HAP-1 (cell line): ENCODE measurements around the gene RANBP3.
"Not testable (repeated sequence)": the region's sequence is repeated elsewhere in the genome, so short reads cannot be mapped to it uniquely, and the experiment has no call there.

Source experiments
- DNase-seq, 2 experiments: peaks; one replicate each; pipeline ENCODE4 v3.0.0-alpha.2; 2016 to 2020; ENCODE audit warnings: low spot score in 2 of 2
- H3K27me3 ChIP-seq: fragments of 250-450 bp; sonication (Bioruptor Pico); 2 replicates; pipeline ENCODE4 v1.5.1; 2020; ENCODE audit warnings: low read depth, mild to moderate bottlenecking, moderate library complexity
- H3K36me3 ChIP-seq: fragments of 250-450 bp; sonication (Bioruptor Pico); replicated peaks from 2 replicates; pipeline ENCODE4 v1.5.1; 2020; ENCODE audit warnings: mild to moderate bottlenecking
- H3K4me1 ChIP-seq: fragments of 250-450 bp; sonication (Bioruptor Pico); 2 replicates; pipeline ENCODE4 v1.5.1; 2020; ENCODE audit warnings: mild to moderate bottlenecking
- H3K4me3 ChIP-seq: fragments of 250-450 bp; sonication (Bioruptor Pico); 2 replicates; pipeline ENCODE4 v1.5.1; 2020; ENCODE audit warnings: mild to moderate bottlenecking, moderate library complexity
- H3K9me3 ChIP-seq: fragments of 250-450 bp; sonication (Bioruptor Pico); 2 replicates; pipeline ENCODE4 v1.5.1; 2020; ENCODE audit warnings: mild to moderate bottlenecking, moderate library complexity
- in situ Hi-C: fragments of 300-500 bp; cut with MboI; formaldehyde crosslinking; loops from 3 replicates; pipeline ENCODE4 v1.14.3; 2020; ENCODE audit warnings: low sequenced_read_pairs, inconsistent platforms, mixed read lengths

The RANBP3 gene

DNA sequence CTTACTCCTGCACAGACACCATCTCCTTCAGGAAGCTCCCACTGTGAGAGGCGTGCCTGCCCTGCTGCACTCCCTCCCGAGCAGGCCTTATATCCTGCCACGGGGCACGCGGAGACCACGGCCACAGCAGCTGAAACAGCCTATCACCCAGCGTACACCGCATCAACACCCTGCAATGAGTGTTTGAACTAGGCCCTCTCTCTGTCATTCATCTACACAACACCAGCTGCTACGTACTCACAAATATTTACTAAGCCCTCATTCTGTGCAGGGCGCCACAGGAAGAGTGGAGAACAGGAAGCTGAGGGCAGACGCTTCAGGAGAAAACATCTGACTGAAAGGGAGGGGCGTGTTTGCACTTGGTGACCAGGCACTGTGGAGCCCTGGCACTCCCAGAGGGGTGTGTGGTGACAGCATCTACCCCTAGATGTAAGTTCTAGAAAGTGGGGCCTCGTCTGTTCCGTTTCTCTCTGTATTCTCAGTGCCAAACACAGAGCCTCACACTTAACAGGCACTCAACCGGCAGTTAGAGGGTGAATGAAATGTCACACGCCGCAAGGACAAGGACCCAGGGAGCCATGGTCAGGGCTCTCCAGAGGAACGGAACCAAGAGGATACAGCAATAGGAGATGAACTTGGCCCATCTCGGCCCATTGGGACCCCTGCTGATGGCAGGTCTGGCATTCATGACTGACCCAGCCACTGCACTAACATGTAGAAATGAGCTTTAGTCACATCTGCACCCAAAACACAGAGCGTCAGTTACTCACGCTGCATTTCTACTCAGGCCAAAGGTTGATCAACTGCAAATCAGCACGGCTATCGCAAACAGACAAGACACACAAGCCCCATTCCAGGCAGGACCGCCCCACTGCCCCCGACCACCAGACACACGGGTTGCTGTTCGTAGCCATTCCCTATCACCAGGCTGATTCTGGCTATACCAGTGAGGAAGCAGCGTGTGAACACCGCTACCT is 15.7 kb downstream of the RANBP3 start:
- Histone ChIP-seq H3K27me3 (no peaks in the 10 kb centered on the region), H3K36me3 (peaks cover 7% of the 10 kb centered on the region; the same call in 1 of the 2 replicates), H3K4me1 (peaks cover 13% of the 10 kb centered on the region), H3K4me3 (no peak overlapping the region), H3K9me3 (no peaks in the 10 kb centered on the region)
- DNase-seq: no peak
- in situ Hi-C loops: no loop called here

DNA sequence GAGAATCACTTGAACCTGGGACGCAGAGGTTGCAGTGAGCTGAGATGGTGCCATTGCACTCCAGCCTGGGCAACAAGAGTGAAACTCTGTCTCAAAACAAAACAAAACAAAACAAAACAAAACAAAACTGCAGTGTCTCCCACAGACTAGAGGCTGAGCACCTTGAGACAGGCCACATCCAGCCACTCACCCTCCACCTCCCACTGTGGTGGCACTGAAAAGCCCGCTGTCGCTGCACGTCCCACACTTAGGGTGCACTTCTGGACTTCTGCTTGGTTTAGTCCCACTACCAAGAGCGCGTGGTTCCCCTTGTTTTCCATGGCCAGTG is 16.3 kb downstream of the RANBP3 start:
- H3K27me3 ChIP-seq, H3K4me3 ChIP-seq, DNase-seq, H3K9me3 ChIP-seq, in situ Hi-C loops, H3K36me3 ChIP-seq: not testable (repeated sequence)
- peaks cover 13% of the 10 kb centered on the region for H3K4me1 ChIP-seq

DNA sequence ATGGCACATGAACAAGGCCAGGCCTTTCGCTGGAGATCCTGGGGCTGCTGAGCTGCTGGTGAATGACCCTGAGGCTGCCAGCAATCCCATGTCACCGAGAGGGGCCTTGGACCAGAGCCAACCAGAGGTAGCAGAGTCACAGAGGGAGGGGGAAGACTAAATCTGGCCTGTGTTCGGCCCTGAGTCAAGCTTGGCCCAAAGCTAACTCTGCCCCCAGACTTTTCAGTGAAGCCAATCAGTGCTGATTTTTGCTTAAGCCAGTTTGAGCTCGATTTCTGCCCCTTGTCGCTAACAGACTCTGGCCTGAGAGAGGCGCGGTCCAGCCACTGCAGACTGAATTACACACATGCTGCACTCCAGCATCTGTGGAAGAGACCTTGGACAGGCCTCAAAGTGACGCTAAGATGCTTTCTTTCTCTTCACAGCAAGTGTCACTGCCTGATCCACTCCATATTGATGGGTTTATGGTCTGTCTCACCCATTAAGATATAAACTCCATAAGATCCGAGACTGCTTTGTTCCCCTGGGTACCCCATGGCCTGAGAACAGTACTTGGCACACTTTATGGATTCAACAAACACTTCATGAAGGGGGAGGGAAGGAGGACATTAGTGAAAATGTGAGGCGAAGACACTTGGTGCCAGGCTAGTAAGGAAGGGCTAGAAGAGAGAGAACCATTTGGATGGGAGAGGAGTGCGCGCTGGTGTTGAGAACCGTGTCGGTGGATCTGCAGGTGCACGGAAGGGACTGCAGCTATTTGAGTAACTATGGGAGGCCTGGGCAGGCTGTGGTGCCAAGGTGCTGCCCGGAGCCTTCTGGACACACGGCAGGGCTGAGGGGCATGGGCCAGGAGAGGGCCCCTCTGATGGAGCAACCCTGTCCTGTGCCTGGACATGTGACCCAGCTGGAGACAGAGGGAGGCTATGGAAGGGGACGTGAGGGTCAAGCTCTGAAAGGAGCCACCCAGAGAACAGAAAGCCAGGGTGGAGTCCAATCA is 17.6 kb downstream of the RANBP3 start:
- peaks cover 2% of the 10 kb centered on the region; the same call in 1 of the 2 replicates for H3K36me3 ChIP-seq
- in situ Hi-C loops: no loop called here
- H3K9me3 ChIP-seq: no peaks in the 10 kb centered on the region
- DNase-seq: peak in 1 of 2 experiments; percentile 32
- no peaks in the 10 kb centered on the region for H3K27me3 ChIP-seq
- no peak overlapping the region for H3K4me3 ChIP-seq
- peaks cover 16% of the 10 kb centered on the region for H3K4me1 ChIP-seq

DNA sequence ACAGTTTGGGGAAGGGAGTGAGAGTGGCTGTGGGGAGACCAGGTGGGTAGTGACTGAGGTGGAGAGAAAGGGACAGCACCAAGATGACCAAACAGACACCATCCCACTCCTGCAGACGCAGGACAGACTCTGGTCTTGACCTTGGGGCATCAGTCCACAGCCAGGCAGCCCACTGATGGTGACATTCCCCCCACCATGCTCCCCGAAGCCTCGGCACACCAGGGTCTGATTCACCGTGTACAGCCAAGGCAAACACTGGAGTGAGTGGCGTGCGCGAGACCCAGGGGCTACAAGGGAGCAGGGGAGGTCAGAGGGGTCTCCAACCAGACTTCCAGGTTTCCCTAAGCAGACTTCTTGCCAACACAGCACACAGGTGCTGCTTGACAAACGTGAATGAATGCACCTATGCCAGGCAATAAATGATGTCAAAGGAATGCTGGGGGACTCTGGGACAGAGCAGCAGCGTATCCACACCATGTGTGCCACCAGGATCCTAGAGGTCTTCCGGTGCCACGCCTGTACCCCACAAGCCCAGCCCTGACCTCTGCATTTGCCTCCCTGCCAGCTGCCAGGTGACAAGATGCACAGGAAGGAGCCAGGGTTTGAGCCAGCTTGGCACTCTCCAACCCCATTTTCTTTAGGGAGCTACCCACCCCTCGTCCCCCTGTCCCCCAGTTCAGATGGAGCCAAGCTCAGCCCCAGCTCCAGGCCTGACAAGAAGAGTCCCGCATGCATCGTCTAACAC is 18.5 kb downstream of the RANBP3 start:
- no peaks in the 10 kb centered on the region for H3K9me3 ChIP-seq
- H3K36me3 ChIP-seq: no peaks in the 10 kb centered on the region
- H3K4me1 ChIP-seq: peaks cover 25% of the 10 kb centered on the region
- H3K4me3 ChIP-seq: no peak overlapping the region
- in situ Hi-C loops: no loop called here
- H3K27me3 ChIP-seq: no peaks in the 10 kb centered on the region
- no peak for DNase-seq

DNA sequence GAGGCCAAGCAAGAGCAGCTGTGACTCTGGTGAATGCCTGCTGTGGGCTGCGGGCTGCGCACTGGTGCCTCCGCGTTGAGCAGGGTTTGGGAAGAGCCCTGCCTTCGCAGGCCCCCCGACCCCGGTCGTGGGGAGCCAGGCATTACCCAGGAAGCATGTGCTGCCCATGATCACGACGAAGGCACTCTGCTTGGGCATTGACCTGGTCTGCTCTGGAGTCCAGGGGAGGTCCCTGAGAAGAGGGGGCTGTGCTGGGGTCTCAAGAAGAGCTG is 19.2 kb downstream of the RANBP3 start:
- in situ Hi-C loops: no loop called here
- Histone ChIP-seq H3K27me3 (no peaks in the 10 kb centered on the region), H3K4me1 (peaks cover 31% of the 10 kb centered on the region), H3K9me3 (no peaks in the 10 kb centered on the region), H3K4me3 (no peak overlapping the region), H3K36me3 (no peaks in the 10 kb centered on the region)
- DNase-seq: no peak

DNA sequence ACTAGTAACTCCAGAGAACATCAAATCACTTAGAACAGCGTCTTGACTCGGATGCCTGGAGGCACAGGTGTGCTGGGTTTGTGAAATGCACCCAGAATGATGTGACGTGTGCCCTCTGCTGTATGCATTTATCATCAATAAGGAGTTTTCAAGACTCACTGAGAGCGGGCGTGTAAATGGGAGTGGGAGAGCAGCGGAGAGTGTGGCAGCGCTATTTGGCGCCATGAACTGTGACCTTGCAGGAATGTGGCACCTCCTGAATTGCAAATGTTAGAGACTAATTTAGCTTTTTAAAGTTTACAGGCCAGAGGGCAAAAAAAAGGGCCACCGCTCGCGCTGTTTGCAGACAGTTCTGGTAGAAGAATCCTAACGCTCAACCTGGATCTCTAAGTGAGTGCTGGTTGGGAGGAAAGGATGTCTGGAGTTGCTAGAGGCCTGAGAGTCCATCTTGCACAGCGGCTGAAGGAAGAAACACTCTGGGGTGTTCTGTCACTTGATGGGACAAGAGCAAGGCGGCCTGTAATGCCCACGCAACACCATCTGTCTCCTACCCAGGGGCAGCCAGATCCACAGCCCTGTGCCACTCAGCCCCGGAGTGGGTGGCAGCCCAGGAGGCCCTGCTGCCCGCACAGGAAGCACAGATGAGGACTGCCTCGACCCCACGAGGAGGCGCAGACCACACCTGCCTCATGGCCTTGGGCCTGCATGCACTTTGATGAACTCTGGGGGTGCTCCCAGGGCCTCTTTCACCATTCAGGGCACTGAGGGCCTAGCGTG is 19.7 kb downstream of the RANBP3 start:
- DNase-seq: peak in 1 of 2 experiments; percentile 29
- no peaks in the 10 kb centered on the region for H3K27me3 ChIP-seq
- in situ Hi-C loops: no loop called here
- no peak overlapping the region for H3K4me3 ChIP-seq
- no peaks in the 10 kb centered on the region for H3K36me3 ChIP-seq
- peaks cover 36% of the 10 kb centered on the region for H3K4me1 ChIP-seq
- no peaks in the 10 kb centered on the region for H3K9me3 ChIP-seq

DNA sequence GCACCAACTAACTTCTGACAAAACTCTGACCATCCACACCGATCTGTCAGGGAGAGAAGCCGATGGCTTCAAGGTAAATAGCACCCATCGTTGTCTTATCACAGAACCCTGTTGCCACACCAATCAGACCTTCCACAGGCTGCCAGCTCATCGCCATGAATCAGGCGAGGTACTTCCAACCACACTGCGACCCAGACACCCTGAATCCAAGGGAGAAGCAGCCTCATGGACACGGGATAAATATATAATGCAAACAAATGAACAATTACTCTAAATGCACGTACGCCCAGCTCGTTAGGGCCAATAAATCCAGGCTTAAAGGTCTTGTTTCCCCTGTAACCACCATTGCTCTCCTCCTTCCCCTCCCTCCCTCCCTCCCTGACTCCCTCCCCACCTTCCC is 20.8 kb downstream of the RANBP3 start:
- no peaks in the 10 kb centered on the region for H3K27me3 ChIP-seq
- H3K9me3 ChIP-seq: no peaks in the 10 kb centered on the region
- no peaks in the 10 kb centered on the region for H3K36me3 ChIP-seq
- no peak overlapping the region for H3K4me3 ChIP-seq
- in situ Hi-C loops: no loop called here
- DNase-seq: no peak
- H3K4me1 ChIP-seq: peaks cover 46% of the 10 kb centered on the region

DNA sequence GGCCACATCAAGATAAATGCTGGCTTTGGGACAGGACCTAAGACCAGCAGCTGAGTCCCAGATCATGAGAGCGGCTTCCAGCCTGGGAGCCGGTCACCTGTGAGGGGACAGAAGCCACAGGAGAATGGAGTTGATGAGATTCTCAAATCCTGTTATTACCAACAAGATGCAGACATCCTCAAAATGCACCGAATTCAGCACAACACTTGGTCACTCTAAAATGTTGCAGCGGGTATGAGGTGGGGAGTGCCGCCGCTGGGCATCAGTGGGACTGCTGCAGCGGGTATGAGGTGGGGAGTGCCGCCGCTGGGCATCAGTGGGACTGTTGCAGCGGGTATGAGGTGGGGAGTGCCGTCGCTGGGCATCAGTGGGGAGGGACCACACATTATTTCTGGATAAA is 21.2 kb downstream of the RANBP3 start:
- H3K4me3 ChIP-seq: no peak overlapping the region
- H3K36me3 ChIP-seq: no peaks in the 10 kb centered on the region
- H3K4me1 ChIP-seq: peaks cover 46% of the 10 kb centered on the region
- H3K27me3 ChIP-seq: no peaks in the 10 kb centered on the region
- H3K9me3 ChIP-seq: no peaks in the 10 kb centered on the region
- in situ Hi-C loops: no loop called here
- no peak for DNase-seq

DNA sequence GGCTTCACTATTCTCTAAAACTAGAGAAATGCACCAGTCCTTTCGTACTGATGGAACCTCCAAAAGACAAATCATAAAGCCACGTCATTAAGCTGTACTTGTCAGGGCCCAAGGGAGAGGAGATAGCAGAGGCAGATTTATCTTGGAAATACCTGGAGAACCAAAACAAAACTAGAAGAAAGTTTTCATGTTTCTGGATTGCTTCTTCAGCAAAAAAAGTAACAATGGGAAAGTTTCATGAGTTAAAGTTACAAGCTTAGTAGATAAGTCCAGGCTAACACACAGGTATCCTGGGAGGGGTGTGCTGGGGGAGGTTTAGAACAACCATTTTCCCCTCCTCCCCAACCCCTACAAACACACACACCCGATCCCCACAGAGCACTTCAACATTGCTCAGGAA is 21.6 kb downstream of the RANBP3 start:
- no peak overlapping the region for H3K4me3 ChIP-seq
- in situ Hi-C loops: no loop called here
- H3K27me3 ChIP-seq: no peaks in the 10 kb centered on the region
- peaks cover 46% of the 10 kb centered on the region for H3K4me1 ChIP-seq
- DNase-seq: no peak
- H3K9me3 ChIP-seq: no peaks in the 10 kb centered on the region
- no peaks in the 10 kb centered on the region for H3K36me3 ChIP-seq

DNA sequence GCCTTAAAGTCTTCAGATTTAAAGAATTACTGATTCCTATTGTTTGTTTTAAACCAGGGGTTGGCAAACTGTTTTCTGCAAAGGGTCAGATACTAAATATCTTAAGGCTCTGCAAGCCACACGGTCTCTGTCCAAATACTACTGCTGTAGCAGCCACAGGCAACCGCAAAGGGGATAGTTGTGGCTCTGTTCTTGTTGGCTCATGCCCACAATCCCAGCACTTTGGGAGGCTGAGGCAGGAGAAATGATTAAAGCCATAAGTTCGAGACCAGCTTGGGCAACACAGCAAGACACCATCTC is 22.4 kb downstream of the RANBP3 start:
- Histone ChIP-seq H3K36me3 (peaks cover 1% of the 10 kb centered on the region; the same call in 1 of the 2 replicates), H3K9me3 (no peaks in the 10 kb centered on the region), H3K4me1 (peaks cover 46% of the 10 kb centered on the region), H3K27me3 (no peaks in the 10 kb centered on the region), H3K4me3 (no peak overlapping the region)
- no peak for DNase-seq
- in situ Hi-C loops: no loop called here

DNA sequence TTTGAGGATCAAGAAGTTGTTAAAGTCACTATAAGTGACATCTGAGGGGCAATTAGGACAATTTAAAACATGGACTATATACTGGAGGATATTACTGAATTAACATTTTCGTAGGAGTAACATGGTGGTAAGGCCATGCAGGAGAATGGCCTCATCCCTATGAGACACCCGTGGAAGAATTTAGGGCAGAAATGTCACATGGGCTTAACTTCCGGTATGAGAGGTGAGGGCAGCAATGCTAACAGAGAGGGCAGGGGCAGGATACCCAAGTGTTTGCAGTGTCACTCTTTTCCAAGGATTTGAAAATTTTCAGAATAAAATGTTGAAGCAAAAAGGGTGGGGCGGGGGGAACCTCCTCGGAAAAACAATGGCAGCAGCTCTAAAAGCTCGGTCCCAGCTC is 23.6 kb downstream of the RANBP3 start:
- in situ Hi-C loops: no loop called here
- peaks cover 46% of the 10 kb centered on the region for H3K4me1 ChIP-seq

DNA sequence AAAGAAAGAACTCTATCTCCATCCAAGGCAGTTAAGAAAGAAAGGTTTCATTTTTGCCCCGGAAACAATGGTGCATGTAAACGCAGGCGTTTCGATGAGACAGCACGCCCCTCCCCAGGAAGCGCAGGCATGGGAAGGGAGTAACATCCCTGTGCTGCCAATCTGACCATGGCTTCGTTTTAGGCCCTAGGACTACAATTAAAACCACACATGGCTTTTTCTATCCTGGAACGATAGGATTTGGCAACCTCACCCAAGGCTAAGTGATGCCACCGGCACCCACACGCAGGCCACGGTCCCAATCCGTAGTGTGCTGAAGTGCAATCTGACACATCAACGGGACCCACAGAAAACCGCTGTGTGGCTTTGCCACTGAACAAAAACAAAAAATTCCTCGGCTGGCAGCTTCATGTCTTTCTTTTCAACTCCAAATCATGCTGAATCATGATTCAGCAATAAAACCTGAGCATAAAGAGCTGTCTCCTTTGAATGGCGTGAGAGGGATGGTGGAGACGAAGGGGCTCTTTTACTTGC is 24.2 kb downstream of the RANBP3 start:
- Histone ChIP-seq H3K4me1 (peaks cover 46% of the 10 kb centered on the region), H3K4me3 (no peak overlapping the region), H3K36me3 (peaks cover 10% of the 10 kb centered on the region; the same call in 1 of the 2 replicates), H3K27me3 (no peaks in the 10 kb centered on the region), H3K9me3 (no peaks in the 10 kb centered on the region)
- in situ Hi-C loops: no loop called here
- peak; percentile 32 to 65 for DNase-seq

More for the DNA sequence above, 23.6 kb downstream of the RANBP3 start:
- DNase-seq: no peak
- Histone ChIP-seq H3K9me3 (no peaks in the 10 kb centered on the region), H3K27me3 (no peaks in the 10 kb centered on the region), H3K4me3 (no peak overlapping the region), H3K36me3 (peaks cover 9% of the 10 kb centered on the region; the same call in 1 of the 2 replicates)
